ENCODE data around the gene PLA2G12A. TPM values are rescaled to one million over a fixed set of nuclear protein-coding genes. Genes with fewer than 3 reads are reported as not detected.

The PLA2G12A gene
- total and polyA plus RNA-seq, 9 of the 15 experiments (the other 6 are each of a cell fraction or from before 2014, with no cell fraction given): 24.2 to 226 (median 80.5) TPM

DNA sequence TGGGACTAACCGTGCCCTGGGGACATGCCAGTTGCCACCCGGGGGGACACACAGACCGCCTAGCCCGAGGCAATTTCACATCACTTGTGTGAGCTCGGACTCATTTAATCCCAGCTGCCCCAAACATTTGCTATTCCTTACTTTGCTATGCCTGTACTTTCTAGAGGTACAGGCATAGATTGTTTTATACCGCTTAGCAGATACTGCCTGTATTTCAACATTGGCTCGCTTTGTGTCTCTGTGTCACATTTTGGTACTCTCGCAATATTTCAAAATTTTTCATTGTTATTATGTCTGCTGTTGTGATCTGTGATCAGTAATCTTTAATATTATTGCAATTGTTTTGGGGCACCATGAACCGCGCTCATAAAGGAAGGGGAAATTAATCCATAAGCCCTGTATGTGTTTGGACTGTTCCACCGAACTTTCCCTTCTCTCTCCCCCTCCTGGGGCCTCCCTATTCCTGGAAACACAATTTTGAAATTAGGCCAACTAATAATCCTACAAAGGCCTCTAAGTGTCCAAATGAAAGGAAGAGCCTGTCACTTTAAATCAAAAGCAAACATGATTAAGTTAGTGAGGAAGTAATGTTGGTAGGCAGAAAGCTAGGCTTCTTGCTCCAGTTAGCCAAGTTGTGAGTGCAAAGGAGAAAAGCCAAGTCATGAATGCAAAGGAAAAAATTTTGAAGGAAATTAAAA lies 26.1 kb downstream of the PLA2G12A start (continued):
- TF ChIP-seq, protein P1, sequence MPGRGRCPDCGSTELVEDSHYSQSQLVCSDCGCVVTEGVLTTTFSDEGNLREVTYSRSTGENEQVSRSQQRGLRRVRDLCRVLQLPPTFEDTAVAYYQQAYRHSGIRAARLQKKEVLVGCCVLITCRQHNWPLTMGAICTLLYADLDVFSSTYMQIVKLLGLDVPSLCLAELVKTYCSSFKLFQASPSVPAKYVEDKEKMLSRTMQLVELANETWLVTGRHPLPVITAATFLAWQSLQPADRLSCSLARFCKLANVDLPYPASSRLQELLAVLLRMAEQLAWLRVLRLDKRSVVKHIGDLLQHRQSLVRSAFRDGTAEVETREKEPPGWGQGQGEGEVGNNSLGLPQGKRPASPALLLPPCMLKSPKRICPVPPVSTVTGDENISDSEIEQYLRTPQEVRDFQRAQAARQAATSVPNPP (IDR thresholded peaks at IDR 0.05; ENCODE audit: borderline replicate concordance, insufficient read depth, insufficient read length): no peak
- TF ChIP-seq JUNB (CRISPR knock-in tag; conservative IDR thresholded peaks at IDR 0.05): no peak
- TF ChIP-seq, protein P2, sequence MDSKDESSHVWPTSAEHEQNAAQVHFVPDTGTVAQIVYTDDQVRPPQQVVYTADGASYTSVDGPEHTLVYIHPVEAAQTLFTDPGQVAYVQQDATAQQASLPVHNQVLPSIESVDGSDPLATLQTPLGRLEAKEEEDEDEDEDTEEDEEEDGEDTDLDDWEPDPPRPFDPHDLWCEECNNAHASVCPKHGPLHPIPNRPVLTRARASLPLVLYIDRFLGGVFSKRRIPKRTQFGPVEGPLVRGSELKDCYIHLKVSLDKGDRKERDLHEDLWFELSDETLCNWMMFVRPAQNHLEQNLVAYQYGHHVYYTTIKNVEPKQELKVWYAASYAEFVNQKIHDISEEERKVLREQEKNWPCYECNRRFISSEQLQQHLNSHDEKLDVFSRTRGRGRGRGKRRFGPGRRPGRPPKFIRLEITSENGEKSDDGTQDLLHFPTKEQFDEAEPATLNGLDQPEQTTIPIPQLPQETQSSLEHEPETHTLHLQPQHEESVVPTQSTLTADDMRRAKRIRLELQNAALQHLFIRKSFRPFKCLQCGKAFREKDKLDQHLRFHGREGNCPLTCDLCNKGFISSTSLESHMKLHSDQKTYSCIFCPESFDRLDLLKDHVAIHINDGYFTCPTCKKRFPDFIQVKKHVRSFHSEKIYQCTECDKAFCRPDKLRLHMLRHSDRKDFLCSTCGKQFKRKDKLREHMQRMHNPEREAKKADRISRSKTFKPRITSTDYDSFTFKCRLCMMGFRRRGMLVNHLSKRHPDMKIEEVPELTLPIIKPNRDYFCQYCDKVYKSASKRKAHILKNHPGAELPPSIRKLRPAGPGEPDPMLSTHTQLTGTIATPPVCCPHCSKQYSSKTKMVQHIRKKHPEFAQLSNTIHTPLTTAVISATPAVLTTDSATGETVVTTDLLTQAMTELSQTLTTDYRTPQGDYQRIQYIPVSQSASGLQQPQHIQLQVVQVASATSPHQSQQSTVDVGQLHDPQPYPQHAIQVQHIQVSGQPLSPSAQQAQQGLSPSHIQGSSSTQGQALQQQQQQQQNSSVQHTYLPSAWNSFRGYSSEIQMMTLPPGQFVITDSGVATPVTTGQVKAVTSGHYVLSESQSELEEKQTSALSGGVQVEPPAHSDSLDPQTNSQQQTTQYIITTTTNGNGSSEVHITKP (IDR thresholded peaks at IDR 0.05; ENCODE audit: partially characterized antibody): peak; percentile 59
- TF ChIP-seq, protein P3, sequence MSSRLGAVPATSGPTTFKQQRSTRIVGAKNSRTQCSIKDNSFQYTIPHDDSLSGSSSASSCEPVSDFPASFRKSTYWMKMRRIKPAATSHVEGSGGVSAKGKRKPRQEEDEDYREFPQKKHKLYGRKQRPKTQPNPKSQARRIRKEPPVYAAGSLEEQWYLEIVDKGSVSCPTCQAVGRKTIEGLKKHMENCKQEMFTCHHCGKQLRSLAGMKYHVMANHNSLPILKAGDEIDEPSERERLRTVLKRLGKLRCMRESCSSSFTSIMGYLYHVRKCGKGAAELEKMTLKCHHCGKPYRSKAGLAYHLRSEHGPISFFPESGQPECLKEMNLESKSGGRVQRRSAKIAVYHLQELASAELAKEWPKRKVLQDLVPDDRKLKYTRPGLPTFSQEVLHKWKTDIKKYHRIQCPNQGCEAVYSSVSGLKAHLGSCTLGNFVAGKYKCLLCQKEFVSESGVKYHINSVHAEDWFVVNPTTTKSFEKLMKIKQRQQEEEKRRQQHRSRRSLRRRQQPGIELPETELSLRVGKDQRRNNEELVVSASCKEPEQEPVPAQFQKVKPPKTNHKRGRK (tag; IDR thresholded peaks at IDR 0.05): no peak
- TF ChIP-seq, protein P4, sequence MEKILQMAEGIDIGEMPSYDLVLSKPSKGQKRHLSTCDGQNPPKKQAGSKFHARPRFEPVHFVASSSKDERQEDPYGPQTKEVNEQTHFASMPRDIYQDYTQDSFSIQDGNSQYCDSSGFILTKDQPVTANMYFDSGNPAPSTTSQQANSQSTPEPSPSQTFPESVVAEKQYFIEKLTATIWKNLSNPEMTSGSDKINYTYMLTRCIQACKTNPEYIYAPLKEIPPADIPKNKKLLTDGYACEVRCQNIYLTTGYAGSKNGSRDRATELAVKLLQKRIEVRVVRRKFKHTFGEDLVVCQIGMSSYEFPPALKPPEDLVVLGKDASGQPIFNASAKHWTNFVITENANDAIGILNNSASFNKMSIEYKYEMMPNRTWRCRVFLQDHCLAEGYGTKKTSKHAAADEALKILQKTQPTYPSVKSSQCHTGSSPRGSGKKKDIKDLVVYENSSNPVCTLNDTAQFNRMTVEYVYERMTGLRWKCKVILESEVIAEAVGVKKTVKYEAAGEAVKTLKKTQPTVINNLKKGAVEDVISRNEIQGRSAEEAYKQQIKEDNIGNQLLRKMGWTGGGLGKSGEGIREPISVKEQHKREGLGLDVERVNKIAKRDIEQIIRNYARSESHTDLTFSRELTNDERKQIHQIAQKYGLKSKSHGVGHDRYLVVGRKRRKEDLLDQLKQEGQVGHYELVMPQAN (IDR thresholded peaks at IDR 0.05; ENCODE audit: borderline replicate concordance): no peak
- TF ChIP-seq NONO (IDR thresholded peaks at IDR 0.05; ENCODE audit: low read depth in 2 of 2, low read length in 1 of 2): no peak
- no peak for TF ChIP-seq ZNF778 (CRISPR knock-in tag; IDR thresholded peaks at IDR 0.05)
- TF ChIP-seq, protein P5, sequence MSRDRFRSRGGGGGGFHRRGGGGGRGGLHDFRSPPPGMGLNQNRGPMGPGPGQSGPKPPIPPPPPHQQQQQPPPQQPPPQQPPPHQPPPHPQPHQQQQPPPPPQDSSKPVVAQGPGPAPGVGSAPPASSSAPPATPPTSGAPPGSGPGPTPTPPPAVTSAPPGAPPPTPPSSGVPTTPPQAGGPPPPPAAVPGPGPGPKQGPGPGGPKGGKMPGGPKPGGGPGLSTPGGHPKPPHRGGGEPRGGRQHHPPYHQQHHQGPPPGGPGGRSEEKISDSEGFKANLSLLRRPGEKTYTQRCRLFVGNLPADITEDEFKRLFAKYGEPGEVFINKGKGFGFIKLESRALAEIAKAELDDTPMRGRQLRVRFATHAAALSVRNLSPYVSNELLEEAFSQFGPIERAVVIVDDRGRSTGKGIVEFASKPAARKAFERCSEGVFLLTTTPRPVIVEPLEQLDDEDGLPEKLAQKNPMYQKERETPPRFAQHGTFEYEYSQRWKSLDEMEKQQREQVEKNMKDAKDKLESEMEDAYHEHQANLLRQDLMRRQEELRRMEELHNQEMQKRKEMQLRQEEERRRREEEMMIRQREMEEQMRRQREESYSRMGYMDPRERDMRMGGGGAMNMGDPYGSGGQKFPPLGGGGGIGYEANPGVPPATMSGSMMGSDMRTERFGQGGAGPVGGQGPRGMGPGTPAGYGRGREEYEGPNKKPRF (IDR thresholded peaks at IDR 0.05; ENCODE audit: low read depth, low read length): no peak
- TF ChIP-seq BDP1 (IDR thresholded peaks at IDR 0.05; ENCODE audit: insufficient read depth, insufficient read length): no peak
- TF ChIP-seq GABPA (tag; conservative IDR thresholded peaks at IDR 0.05; ENCODE audit: low read depth): peak; percentile 19; the same call in 1 of the 2 replicates
- no peak for TF ChIP-seq ZNF316 (IDR thresholded peaks at IDR 0.05)
- no peak for TF ChIP-seq MAFG (tag; conservative IDR thresholded peaks at IDR 0.05)
- TF ChIP-seq FOXA3 (CRISPR knock-in tag; conservative IDR thresholded peaks at IDR 0.05 in 1 of 2, IDR thresholded peaks at IDR 0.05 in 1 of 2): no peak
- TF ChIP-seq NFXL1 (CRISPR knock-in tag; IDR thresholded peaks at IDR 0.05): no peak
- no peak for TF ChIP-seq ZSCAN29 (IDR thresholded peaks at IDR 0.05)
- TF ChIP-seq, protein P6, sequence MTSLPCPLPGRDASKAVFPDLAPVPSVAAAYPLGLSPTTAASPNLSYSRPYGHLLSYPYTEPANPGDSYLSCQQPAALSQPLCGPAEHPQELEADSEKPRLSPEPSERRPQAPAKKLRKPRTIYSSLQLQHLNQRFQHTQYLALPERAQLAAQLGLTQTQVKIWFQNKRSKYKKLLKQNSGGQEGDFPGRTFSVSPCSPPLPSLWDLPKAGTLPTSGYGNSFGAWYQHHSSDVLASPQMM (CRISPR knock-in tag; IDR thresholded peaks at IDR 0.05): no peak

Measured in K562 (cell line).